NOMO-1 treated with DMSO at 0.1 percent for 48 hours (cell line): ENCODE data around the gene DNAH3.
"Not testable (repeated sequence)": the region's sequence is repeated elsewhere in the genome, so short reads cannot be mapped to it uniquely, and the experiment has no call there.

Experiments
- DNase-seq: peaks from one replicate; lab custom pipeline; 2025; ENCODE audit not compliant: unreplicated experiment; lab: John Stamatoyannopoulos, UW

DNAH3 gene

GRCh38 chr16:21021316-21021715 lies 129.3 kb downstream of the DNAH3 start:
- DNase-seq, result no peak

GRCh38 chr16:21009815-21010214 lies 140.8 kb downstream of the DNAH3 start:
- DNase-seq, result no peak

GRCh38 chr16:21005008-21005407 lies 145.6 kb downstream of the DNAH3 start:
- DNase-seq, result no peak

- no peak for DNase-seq
These were observed 149.4 kb downstream of the DNAH3 start for GRCh38 chr16:21001262-21001661.

- DNase-seq, result no peak
These were observed 153.5 kb downstream of the DNAH3 start for GRCh38 chr16:20997147-20997546.

- no peak for DNase-seq
These were observed 154.9 kb downstream of the DNAH3 start for GRCh38 chr16:20995711-20996110.

GRCh38 chr16:20989496-20990070 lies 161.1 kb downstream of the DNAH3 start:
- DNase-seq, result not testable (repeated sequence)

GRCh38 chr16:20987049-20987448 lies 163.6 kb downstream of the DNAH3 start:
- DNase-seq, result no peak

GRCh38 chr16:20984019-20984418 lies 166.6 kb downstream of the DNAH3 start:
- DNase-seq, result no peak

GRCh38 chr16:20976576-20976975 lies 174.1 kb downstream of the DNAH3 start:
- peak; percentile 46 for DNase-seq

- DNase-seq, result not testable (repeated sequence)
These were observed 177.4 kb downstream of the DNAH3 start for GRCh38 chr16:20973201-20973600.

GRCh38 chr16:20971401-20971800 lies 179.2 kb downstream of the DNAH3 start:
- no peak for DNase-seq

GRCh38 chr16:20969386-20969785 lies 181.3 kb downstream of the DNAH3 start:
- no peak for DNase-seq

GRCh38 chr16:20968765-20969164 lies 181.9 kb downstream of the DNAH3 start:
- no peak for DNase-seq

- no peak for DNase-seq
These were observed 189.7 kb downstream of the DNAH3 start for GRCh38 chr16:20960899-20961298.

GRCh38 chr16:20957153-20957552 lies 193.5 kb downstream of the DNAH3 start:
- DNase-seq, result no peak

- no peak for DNase-seq
These were observed 194.3 kb downstream of the DNAH3 start for GRCh38 chr16:20956319-20956718.

GRCh38 chr16:20954574-20954973 lies 196.1 kb downstream of the DNAH3 start:
- no peak for DNase-seq

GRCh38 chr16:20952139-20952920 lies 198.3 kb downstream of the DNAH3 start:
- no peak for DNase-seq

GRCh38 chr16:20950294-20950693 lies 200.4 kb downstream of the DNAH3 start:
- DNase-seq, result no peak

- DNase-seq, result no peak
These were observed 201.0 kb downstream of the DNAH3 start for GRCh38 chr16:20949660-20950059.

- no peak for DNase-seq
These were observed 202.2 kb downstream of the DNAH3 start for GRCh38 chr16:20948444-20948843.
